HG02588 (cell line): ENCODE measurements around the gene ATP13A3.
"Not testable (repeated sequence)": the region's sequence is repeated elsewhere in the genome, so short reads cannot be mapped to it uniquely, and the experiment has no call there.

Experiments used
- ATAC-seq: cut with Tn5 transposase; IDR thresholded peaks from one replicate; pipeline ENCODE4 v1.9.1; 2021; ENCODE audit warnings: mild to moderate bottlenecking, moderate library complexity; ENCODE audit not compliant: unreplicated experiment

Gene ATP13A3

GRCh38 chr3:194486540-194487288, at the start of gene ATP13A3:
Gene ATP13A3 (minus strand): TSS chr3:194487002. CDS start chr3:194462190, 24,812 bp downstream.
- ATAC-seq: peak; percentile 61

GRCh38 chr3:194535199-194535598, 48.4 kb upstream of the ATP13A3 start:
- ATAC-seq: not testable (repeated sequence)

GRCh38 chr3:194534243-194534642, 47.4 kb upstream of the ATP13A3 start:
- no peak for ATAC-seq

GRCh38 chr3:194532591-194532990, 45.8 kb upstream of the ATP13A3 start:
- ATAC-seq: no peak

GRCh38 chr3:194527726-194528125, 40.9 kb upstream of the ATP13A3 start:
- ATAC-seq: no peak

GRCh38 chr3:194526164-194526563, 39.4 kb upstream of the ATP13A3 start:
- no peak for ATAC-seq

- ATAC-seq: no peak
Observed at GRCh38 chr3:194522579-194523046, 35.8 kb upstream of the ATP13A3 start.

GRCh38 chr3:194521510-194522260, 34.9 kb upstream of the ATP13A3 start:
- ATAC-seq: no peak

GRCh38 chr3:194520682-194521162, 33.9 kb upstream of the ATP13A3 start:
- peak; percentile 77 for ATAC-seq

- ATAC-seq: not testable (repeated sequence)
Observed at GRCh38 chr3:194520201-194520600, 33.4 kb upstream of the ATP13A3 start.

GRCh38 chr3:194518652-194519051, 31.9 kb upstream of the ATP13A3 start:
- ATAC-seq: no peak

- no peak for ATAC-seq
Observed at GRCh38 chr3:194517333-194517732, 30.5 kb upstream of the ATP13A3 start.

GRCh38 chr3:194514626-194515025, 27.8 kb upstream of the ATP13A3 start:
- no peak for ATAC-seq

- no peak for ATAC-seq
Observed at GRCh38 chr3:194512895-194513601, 26.2 kb upstream of the ATP13A3 start.

GRCh38 chr3:194508491-194509453, 22.0 kb upstream of the ATP13A3 start:
- ATAC-seq: no peak

- ATAC-seq: no peak
Observed at GRCh38 chr3:194507571-194507970, 20.8 kb upstream of the ATP13A3 start.

- no peak for ATAC-seq
Observed at GRCh38 chr3:194505791-194506415, 19.1 kb upstream of the ATP13A3 start.

- no peak for ATAC-seq
Observed at GRCh38 chr3:194504861-194505260, 18.1 kb upstream of the ATP13A3 start.

- ATAC-seq: no peak
Observed at GRCh38 chr3:194504146-194504545, 17.3 kb upstream of the ATP13A3 start.

- no peak for ATAC-seq
Observed at GRCh38 chr3:194503081-194503531, 16.3 kb upstream of the ATP13A3 start.
